ENCODE results near the gene INPP4B. TPM values are rescaled to one million over a fixed set of nuclear protein-coding genes. Genes with fewer than 3 reads are reported as not detected.

INPP4B gene
- total RNA-seq, 1 experiment from 2014 or later = 53.7 TPM

DNA sequence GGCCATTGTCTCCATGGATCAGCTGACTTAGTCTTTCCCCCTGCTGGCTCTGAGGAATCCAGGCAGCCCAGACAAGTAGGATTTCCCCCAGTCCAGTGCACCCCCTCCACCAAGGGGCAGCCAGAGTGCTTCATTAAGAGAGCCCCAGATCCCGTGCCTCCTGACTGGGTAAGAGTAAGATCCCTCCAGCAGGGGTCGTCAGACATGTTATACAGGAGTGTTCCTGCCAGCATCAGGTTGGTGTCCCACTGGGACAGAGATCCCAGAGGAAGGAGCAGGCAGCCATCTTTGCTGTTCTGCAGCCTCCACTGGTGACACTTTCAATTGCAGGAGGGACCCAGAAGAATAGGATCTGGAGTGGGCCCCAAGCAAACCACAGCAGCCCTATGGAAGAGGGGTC, 29.0 kb upstream of the INPP4B start:
- no peaks in the 10 kb centered on the region for H3F3A ChIP-seq (ENCODE audit: insufficient read depth, low read depth)
- H3K4me1 ChIP-seq (replicated peaks; ENCODE audit: insufficient read depth) = no peaks in the 10 kb centered on the region
- intact Hi-C loops (cut with micrococcal nuclease; ENCODE audit: unreplicated experiment) = no loop called here
- H3K79me2 ChIP-seq (ENCODE audit: low read depth) = no peaks in the 10 kb centered on the region
- no peaks in the 10 kb centered on the region for H3K9me3 ChIP-seq (ENCODE audit: insufficient read depth, low read depth)
- no peaks in the 10 kb centered on the region for H3K27me3 ChIP-seq (ENCODE audit: insufficient read depth, low read depth)
- H4K20me1 ChIP-seq (ENCODE audit: insufficient read depth) = no peaks in the 10 kb centered on the region
- H3K9me2 ChIP-seq (ENCODE audit: insufficient read depth) = no peaks in the 10 kb centered on the region
- BruUV-seq (replicated peaks) = no TSS peak
- H3K27ac ChIP-seq = no peak overlapping the region
- H3K4me3 ChIP-seq = no peak overlapping the region
- H3K4me2 ChIP-seq = no peak overlapping the region
- H2AFZ ChIP-seq = no peak overlapping the region
- no peak for DNase-seq
- ChIA-PET CTCF (no interaction called here), POLR2A (ENCODE audit: unreplicated experiment) (no interaction called here)
- no peak for TF ChIP-seq EZH2 (IDR thresholded peaks at IDR 0.05; ENCODE audit: low read depth)
- no peak for TF ChIP-seq CTCF (conservative IDR thresholded peaks at IDR 0.05)
- no peaks in the 10 kb centered on the region for H3K36me3 ChIP-seq (ENCODE audit: low read depth)

- no peak for TF ChIP-seq CTCF (conservative IDR thresholded peaks at IDR 0.05)
- TF ChIP-seq EZH2 (IDR thresholded peaks at IDR 0.05; ENCODE audit: low read depth) = no peak
- BruUV-seq (replicated peaks) = no TSS peak
- Histone ChIP-seq H3K36me3 (ENCODE audit: low read depth) (no peaks in the 10 kb centered on the region), H2AFZ (no peak overlapping the region), H3K27me3 (ENCODE audit: insufficient read depth, low read depth) (no peaks in the 10 kb centered on the region), H3F3A (ENCODE audit: insufficient read depth, low read depth) (no peaks in the 10 kb centered on the region), H3K9me3 (ENCODE audit: insufficient read depth, low read depth) (no peaks in the 10 kb centered on the region), H3K79me2 (ENCODE audit: low read depth) (no peaks in the 10 kb centered on the region), H3K4me2 (no peak overlapping the region), H3K27ac (no peak overlapping the region), H3K9me2 (ENCODE audit: insufficient read depth) (no peaks in the 10 kb centered on the region), H3K4me3 (no peak overlapping the region), H4K20me1 (ENCODE audit: insufficient read depth) (no peaks in the 10 kb centered on the region), H3K4me1 (replicated peaks; ENCODE audit: insufficient read depth) (no peaks in the 10 kb centered on the region)
- POLR2A ChIA-PET (ENCODE audit: unreplicated experiment) = no interaction called here
- CTCF ChIA-PET = no interaction called here
- DNase-seq = no peak
- intact Hi-C loops (cut with micrococcal nuclease; ENCODE audit: unreplicated experiment) = no loop called here
Measured at GRCh38 chr4:142874684-142875083, 28.6 kb upstream of the INPP4B start.

- intact Hi-C loops (cut with micrococcal nuclease; ENCODE audit: unreplicated experiment) = no loop called here
- no TSS peak for BruUV-seq (replicated peaks)
Measured at GRCh38 chr4:142866685-142867084, 20.6 kb upstream of the INPP4B start.

More at GRCh38 chr4:142866685-142867084, 20.6 kb upstream of the INPP4B start:
- TF ChIP-seq CTCF (conservative IDR thresholded peaks at IDR 0.05) = no peak
- no peak for TF ChIP-seq EZH2 (IDR thresholded peaks at IDR 0.05; ENCODE audit: low read depth)
- Histone ChIP-seq H3K9me3 (ENCODE audit: insufficient read depth, low read depth) (no peaks in the 10 kb centered on the region), H3K4me1 (replicated peaks; ENCODE audit: insufficient read depth) (no peaks in the 10 kb centered on the region), H3K4me3 (no peak overlapping the region), H3K27me3 (ENCODE audit: insufficient read depth, low read depth) (no peaks in the 10 kb centered on the region), H3K4me2 (no peak overlapping the region), H2AFZ (no peak overlapping the region), H3F3A (ENCODE audit: insufficient read depth, low read depth) (no peaks in the 10 kb centered on the region), H3K79me2 (ENCODE audit: low read depth) (no peaks in the 10 kb centered on the region), H3K27ac (no peak overlapping the region), H4K20me1 (ENCODE audit: insufficient read depth) (no peaks in the 10 kb centered on the region), H3K36me3 (ENCODE audit: low read depth) (no peaks in the 10 kb centered on the region), H3K9me2 (ENCODE audit: insufficient read depth) (no peaks in the 10 kb centered on the region)
- CTCF ChIA-PET = no interaction called here
- no peak for DNase-seq
- POLR2A ChIA-PET (ENCODE audit: unreplicated experiment) = no interaction called here
